Duodenal mucosa (tissue), 2 donors: Measurements from ENCODE around the gene PTDSS2.

Source experiments
- H3K27ac ChIP-seq: one replicate; pipeline ENCODE4 v1.7.0; 2013; ENCODE audit warnings: low read depth, low read length
- H3K27me3 ChIP-seq, 2 donors: one replicate each; pipeline ENCODE4 v1.7.0; 2013; ENCODE audit warnings: low read length in 2 of 2, control low read depth in 1 of 2; ENCODE audit not compliant: insufficient read depth in 2 of 2, control insufficient read depth in 1 of 2
- H3K36me3 ChIP-seq, 2 donors: one replicate each; pipeline ENCODE4 v1.7.0; 2013; ENCODE audit warnings: low read length in 2 of 2, control low read depth in 1 of 2; ENCODE audit not compliant: insufficient read depth in 2 of 2, control insufficient read depth in 1 of 2
- H3K4me1 ChIP-seq, 2 donors: one replicate each; pipeline ENCODE4 v1.7.0; 2013; ENCODE audit warnings: low read length in 2 of 2, control low read depth in 1 of 2; ENCODE audit not compliant: insufficient read depth in 2 of 2, control insufficient read depth in 1 of 2
- H3K4me3 ChIP-seq, 2 donors: one replicate each; pipeline ENCODE4 v1.7.0; 2013; ENCODE audit warnings: low read length in 2 of 2, low read depth in 1 of 2
- H3K9ac ChIP-seq, 2 donors: one replicate each; pipeline ENCODE4 v1.7.0; 2013; ENCODE audit warnings: low read length in 2 of 2, low read depth in 1 of 2
- H3K9me3 ChIP-seq, 2 donors: one replicate each; pipeline ENCODE4 v1.7.0; 2013; ENCODE audit warnings: low read length in 2 of 2, control low read depth in 1 of 2; ENCODE audit not compliant: control insufficient read depth in 1 of 2

The PTDSS2 gene

GRCh38 chr11:532527-532985 lies 82.5 kb downstream of the PTDSS2 start:
- peaks cover 11 to 20% of the 10 kb centered on the region in 2 donors for H3K36me3 ChIP-seq
- H3K4me1 ChIP-seq: peaks cover 12 to 31% of the 10 kb centered on the region in 2 donors
- no peak overlapping the region for H3K27ac ChIP-seq
- no peak overlapping the region for H3K4me3 ChIP-seq
- no peaks in the 10 kb centered on the region for H3K9me3 ChIP-seq
- H3K27me3 ChIP-seq: no peaks in the 10 kb centered on the region
- no peak overlapping the region for H3K9ac ChIP-seq

GRCh38 chr11:532986-533585 lies 83.0 kb downstream of the PTDSS2 start:
- Histone ChIP-seq H3K4me1 (peaks cover 15 to 37% of the 10 kb centered on the region in 2 donors), H3K9ac (no peak overlapping the region), H3K27ac (no peak overlapping the region), H3K9me3 (no peaks in the 10 kb centered on the region), H3K36me3 (peaks cover 11 to 20% of the 10 kb centered on the region in 2 donors), H3K4me3 (no peak overlapping the region), H3K27me3 (no peaks in the 10 kb centered on the region)

DNA sequence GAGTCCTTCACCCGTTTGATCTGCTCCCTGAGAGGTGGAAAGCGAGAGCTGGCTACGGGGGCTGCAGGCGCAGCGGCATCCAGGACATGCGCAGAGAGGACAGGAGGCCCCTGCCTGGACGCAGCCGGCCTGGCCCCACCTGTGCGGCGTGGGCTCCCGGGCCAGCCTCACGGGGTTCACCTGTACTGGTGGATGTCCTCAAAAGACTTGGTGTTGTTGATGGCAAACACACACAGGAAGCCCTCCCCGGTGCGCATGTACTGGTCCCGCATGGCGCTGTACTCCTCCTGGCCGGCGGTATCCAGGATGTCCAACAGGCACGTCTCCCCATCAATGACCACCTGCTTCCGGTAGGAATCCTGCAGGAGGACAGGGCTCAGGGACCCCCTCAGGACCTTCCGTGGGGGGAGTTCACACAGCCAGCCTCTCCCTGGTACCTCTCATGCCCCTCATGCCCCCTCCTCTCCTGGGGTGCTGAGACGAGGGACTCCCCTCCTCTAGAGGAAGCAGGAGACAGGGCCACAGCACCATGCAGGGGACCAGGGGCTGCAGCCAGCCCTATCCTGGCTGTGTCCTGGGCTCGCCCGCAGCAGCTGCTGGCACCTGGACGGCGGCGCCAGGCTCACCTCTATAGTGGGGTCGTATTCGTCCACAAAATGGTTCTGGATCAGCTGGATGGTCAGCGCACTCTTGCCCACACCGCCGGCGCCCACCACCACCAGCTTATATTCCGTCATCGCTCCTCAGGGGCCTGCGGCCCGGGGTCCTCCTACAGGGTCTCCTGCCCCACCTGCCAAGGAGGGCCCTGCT lies 83.7 kb downstream of the PTDSS2 start:
- H3K4me1 ChIP-seq: peaks cover 15 to 42% of the 10 kb centered on the region in 2 donors
- no peak overlapping the region for H3K27ac ChIP-seq
- H3K36me3 ChIP-seq: peaks cover 11 to 20% of the 10 kb centered on the region in 2 donors
- no peak overlapping the region for H3K9ac ChIP-seq
- no peaks in the 10 kb centered on the region for H3K9me3 ChIP-seq
- H3K27me3 ChIP-seq: no peaks in the 10 kb centered on the region
- peak overlapping the region in 1 of 2 donors; percentile 68 for H3K4me3 ChIP-seq

GRCh38 chr11:534396-535209 lies 84.5 kb downstream of the PTDSS2 start:
- Histone ChIP-seq H3K9me3 (no peaks in the 10 kb centered on the region), H3K4me1 (peaks cover 15 to 42% of the 10 kb centered on the region in 2 donors)

DNA sequence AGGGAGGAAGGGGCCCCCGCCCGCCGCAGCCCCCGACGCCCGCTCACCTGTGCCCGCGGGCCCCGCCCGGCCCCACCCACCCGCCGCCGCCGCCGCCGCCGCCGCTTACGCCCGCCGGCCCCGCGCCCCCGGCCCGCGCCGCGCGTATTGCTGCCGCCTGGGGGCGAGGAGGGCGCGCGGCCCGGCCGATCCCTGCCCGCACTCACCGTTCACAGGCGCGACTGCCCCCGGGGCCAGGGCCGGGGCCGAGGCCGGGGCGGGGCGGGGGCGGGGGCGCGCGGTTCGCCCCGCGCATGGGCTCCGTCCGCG lies 85.1 kb downstream of the PTDSS2 start:
- no peaks in the 10 kb centered on the region for H3K27me3 ChIP-seq
- peaks cover 15 to 42% of the 10 kb centered on the region in 2 donors for H3K4me1 ChIP-seq
- H3K27ac ChIP-seq: no peak overlapping the region
- H3K9me3 ChIP-seq: no peaks in the 10 kb centered on the region
- H3K4me3 ChIP-seq: peak overlapping the region; percentile 68 to 78
- H3K36me3 ChIP-seq: peaks cover 11 to 20% of the 10 kb centered on the region in 2 donors
- no peak overlapping the region for H3K9ac ChIP-seq

More at GRCh38 chr11:534396-535209, 84.5 kb downstream of the PTDSS2 start:
- H3K9ac ChIP-seq: peak overlapping the region; percentile 38 to 72
- H3K36me3 ChIP-seq: peaks cover 11 to 20% of the 10 kb centered on the region in 2 donors
- no peaks in the 10 kb centered on the region for H3K27me3 ChIP-seq
- H3K27ac ChIP-seq: no peak overlapping the region
- peak overlapping the region; percentile 68 to 78 for H3K4me3 ChIP-seq

- Histone ChIP-seq H3K27me3 (no peaks in the 10 kb centered on the region), H3K4me3 (peak within 1 kb of the TSS; percentile 71 to 78), H3K36me3 (peaks cover 11 to 20% of the 10 kb centered on the region in 2 donors), H3K27ac (no peak within 1 kb of the TSS), H3K9ac (peak within 1 kb of the TSS; percentile 38 to 72), H3K4me1 (peaks cover 15 to 42% of the 10 kb centered on the region in 2 donors), H3K9me3 (no peaks in the 10 kb centered on the region)
These were observed 85.7 kb downstream of the PTDSS2 start, which contains the start of gene HRAS for GRCh38 chr11:535519-536454. Gene HRAS (minus strand): TSS chr11:535576.

DNA sequence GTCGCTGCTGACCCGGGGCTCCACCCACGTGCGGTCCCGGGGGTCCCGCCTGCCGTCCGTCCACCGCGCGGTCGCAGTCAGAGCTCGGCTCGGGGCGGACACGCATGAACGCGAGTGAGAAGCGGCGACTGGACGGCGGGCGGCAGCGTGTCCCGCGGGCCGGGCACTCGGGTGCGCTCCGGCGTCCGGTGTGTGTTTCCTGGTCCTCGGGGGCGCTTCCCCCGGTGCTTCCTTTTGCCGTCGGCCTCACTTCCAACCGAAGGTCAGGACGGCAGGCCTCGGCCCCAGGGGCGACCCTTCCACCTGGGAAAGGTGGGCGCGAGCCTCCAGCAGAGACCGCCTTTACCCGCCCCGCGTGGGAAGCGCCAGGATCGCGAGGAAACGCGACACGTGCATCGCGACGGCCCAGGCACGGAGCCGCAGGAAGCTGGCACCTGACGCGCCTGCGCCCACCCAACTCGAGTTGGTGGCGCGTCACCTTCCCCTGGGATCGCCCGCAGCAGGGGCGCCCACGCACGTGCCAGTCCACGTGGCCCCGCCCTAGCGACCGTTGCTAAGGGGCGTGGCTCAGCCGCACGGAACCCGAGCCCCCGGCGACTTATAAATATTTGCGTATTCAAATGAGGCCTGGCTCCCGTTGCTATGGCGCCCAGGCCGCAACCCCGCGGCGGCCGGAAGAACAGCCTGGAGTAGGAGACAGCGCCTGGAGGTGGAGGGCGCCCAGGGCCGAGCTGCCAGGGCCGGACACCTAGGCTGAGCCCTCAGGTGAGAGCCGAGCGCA lies 87.0 kb downstream of the PTDSS2 start, which contains the start of gene LRRC56:
Gene LRRC56 (plus strand): TSS at position 687 of the 781 bp plus-strand sequence. CDS start 3,158 bp downstream, outside the sequence.
- H3K36me3 ChIP-seq: peaks cover 6 to 16% of the 10 kb centered on the region in 2 donors
- H3K4me1 ChIP-seq: peaks cover 15 to 42% of the 10 kb centered on the region in 2 donors
- H3K27me3 ChIP-seq: no peaks in the 10 kb centered on the region
- H3K9me3 ChIP-seq: no peaks in the 10 kb centered on the region
- peak within 1 kb of the TSS; percentile 71 to 73 for H3K4me3 ChIP-seq
- H3K9ac ChIP-seq: peak within 1 kb of the TSS; percentile 48 to 57
- peak within 1 kb of the TSS; percentile 62 for H3K27ac ChIP-seq

- peaks cover 15 to 42% of the 10 kb centered on the region in 2 donors for H3K4me1 ChIP-seq
- peak overlapping the region; percentile 71 to 73 for H3K4me3 ChIP-seq
- H3K9ac ChIP-seq: peak overlapping the region; percentile 48 to 57
- H3K27me3 ChIP-seq: no peaks in the 10 kb centered on the region
- H3K9me3 ChIP-seq: no peaks in the 10 kb centered on the region
- H3K27ac ChIP-seq: no peak overlapping the region
- peaks cover 3 to 8% of the 10 kb centered on the region in 2 donors for H3K36me3 ChIP-seq
These were observed 87.7 kb downstream of the PTDSS2 start for GRCh38 chr11:537622-538430.
